OCI-M2 (cell line): ENCODE data around the gene DYNC2LI1.

ENCODE experiments used
- DNase-seq: peaks from one replicate; lab custom pipeline; 2025; ENCODE audit not compliant: unreplicated experiment; lab: John Stamatoyannopoulos, UW

DYNC2LI1 gene

GRCh38 chr2:43762286-43762685 lies 11.6 kb upstream of the DYNC2LI1 start:
- no peak for DNase-seq

DNA sequence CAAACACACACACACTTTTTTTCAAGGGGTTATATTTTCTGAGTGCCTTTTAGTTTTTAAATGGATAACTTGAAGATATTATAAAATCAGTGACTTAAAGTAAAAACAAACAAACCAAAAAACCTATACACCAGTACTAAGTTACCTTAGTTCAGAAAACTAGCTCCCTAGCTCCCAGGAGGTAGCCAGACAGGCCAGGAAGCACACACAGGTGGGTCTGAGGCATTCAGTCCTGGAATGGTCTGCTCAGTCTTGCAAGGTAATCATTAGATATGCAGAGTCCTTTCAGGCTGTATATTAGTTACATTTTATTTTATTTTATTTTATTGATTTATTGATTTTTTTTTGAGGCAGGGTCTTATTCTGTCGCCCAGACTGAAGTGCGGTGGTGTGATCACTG lies 10.7 kb upstream of the DYNC2LI1 start:
- no peak for DNase-seq

DNA sequence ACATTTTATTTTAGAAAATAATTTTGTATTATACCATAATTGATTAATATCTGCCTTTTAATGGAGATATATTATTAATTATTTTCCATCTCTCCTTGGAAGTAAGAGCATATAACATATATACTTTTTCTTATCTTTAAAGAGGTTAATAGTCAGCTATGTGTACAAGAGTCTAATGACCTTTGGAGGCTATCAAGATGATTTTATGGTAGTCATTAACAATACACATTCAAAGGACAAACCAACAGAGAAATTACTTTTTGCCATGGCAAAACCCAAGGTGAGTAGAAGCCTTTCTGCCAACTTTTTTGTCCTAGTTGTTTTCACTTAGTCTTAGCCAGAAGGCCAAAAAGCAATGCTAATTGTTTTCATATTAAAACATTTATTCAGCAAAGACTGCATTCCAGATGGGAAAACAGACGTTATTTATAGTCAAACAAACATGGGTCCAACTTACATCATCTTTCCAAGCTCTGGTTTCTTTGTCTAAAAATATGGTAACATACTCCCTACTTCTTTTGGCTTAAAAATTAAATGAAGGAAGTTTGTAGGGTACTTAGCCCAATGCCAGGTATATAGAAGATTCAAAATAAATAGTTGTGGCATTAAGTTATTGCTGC lies 9.6 kb upstream of the DYNC2LI1 start:
- DNase-seq = no peak

DNA sequence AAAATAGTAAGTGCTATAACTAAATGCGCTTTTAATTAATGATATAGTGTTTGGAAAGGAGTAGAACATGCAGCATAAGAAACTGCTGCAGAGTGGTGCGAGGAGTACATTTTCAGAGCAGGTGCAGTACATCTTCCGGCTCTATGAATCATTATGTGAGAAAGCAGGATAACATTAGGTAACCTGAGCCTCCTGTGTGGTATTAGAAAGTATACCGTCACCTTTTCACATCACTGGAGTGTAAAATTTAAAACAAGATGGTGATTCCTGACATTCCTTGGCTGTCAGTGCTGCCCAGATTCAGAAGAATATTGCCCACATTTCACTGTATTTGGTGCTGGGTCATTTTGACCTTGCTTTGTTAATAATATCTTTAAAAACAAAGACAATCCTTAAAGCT lies 7.8 kb upstream of the DYNC2LI1 start:
- DNase-seq = no peak

GRCh38 chr2:43774617-43775016 lies 778 bp downstream of the DYNC2LI1 start:
- no peak for DNase-seq

DNA sequence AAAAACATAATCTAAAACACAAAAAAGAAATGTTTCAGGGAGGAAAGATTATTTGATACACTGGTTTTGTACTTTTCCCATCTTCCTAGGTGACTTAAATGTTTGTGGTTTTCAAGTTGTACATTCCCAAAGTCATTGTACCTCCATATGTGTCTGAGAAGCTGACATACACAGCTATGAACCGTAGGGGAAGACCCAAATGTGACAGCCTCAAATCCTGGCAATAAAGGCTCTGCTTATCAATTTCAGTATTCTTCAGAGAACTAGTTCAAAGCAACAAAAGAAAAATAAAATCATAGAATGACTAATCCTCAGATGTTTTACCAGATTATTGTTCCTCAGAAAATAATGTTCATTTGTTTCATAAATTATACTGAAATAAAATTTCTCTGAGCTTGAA lies 2.5 kb downstream of the DYNC2LI1 start:
- DNase-seq = no peak

GRCh38 chr2:43777306-43777926 lies 3.6 kb downstream of the DYNC2LI1 start:
- no peak for DNase-seq

GRCh38 chr2:43778233-43778632 lies 4.4 kb downstream of the DYNC2LI1 start:
- no peak for DNase-seq

- DNase-seq = no peak
These were observed 14.1 kb downstream of the DYNC2LI1 start for GRCh38 chr2:43787895-43788294.

GRCh38 chr2:43788646-43789045 lies 14.8 kb downstream of the DYNC2LI1 start:
- no peak for DNase-seq

- DNase-seq = no peak
These were observed 16.3 kb downstream of the DYNC2LI1 start for GRCh38 chr2:43790147-43790546.

GRCh38 chr2:43791035-43791765 lies 17.4 kb downstream of the DYNC2LI1 start:
- no peak for DNase-seq

GRCh38 chr2:43792653-43793052 lies 18.8 kb downstream of the DYNC2LI1 start:
- no peak for DNase-seq

- DNase-seq = no peak
These were observed 21.1 kb downstream of the DYNC2LI1 start for GRCh38 chr2:43794956-43795355.

- DNase-seq = no peak
These were observed 22.4 kb downstream of the DYNC2LI1 start for GRCh38 chr2:43796206-43796605.

GRCh38 chr2:43798300-43798699 lies 24.5 kb downstream of the DYNC2LI1 start:
- no peak for DNase-seq

- DNase-seq = no peak
These were observed 27.1 kb downstream of the DYNC2LI1 start for GRCh38 chr2:43800894-43801293.

GRCh38 chr2:43802135-43802534 lies 28.3 kb downstream of the DYNC2LI1 start:
- no peak for DNase-seq

- no peak for DNase-seq
These were observed 29.3 kb downstream of the DYNC2LI1 start for GRCh38 chr2:43803113-43803512.

DNA sequence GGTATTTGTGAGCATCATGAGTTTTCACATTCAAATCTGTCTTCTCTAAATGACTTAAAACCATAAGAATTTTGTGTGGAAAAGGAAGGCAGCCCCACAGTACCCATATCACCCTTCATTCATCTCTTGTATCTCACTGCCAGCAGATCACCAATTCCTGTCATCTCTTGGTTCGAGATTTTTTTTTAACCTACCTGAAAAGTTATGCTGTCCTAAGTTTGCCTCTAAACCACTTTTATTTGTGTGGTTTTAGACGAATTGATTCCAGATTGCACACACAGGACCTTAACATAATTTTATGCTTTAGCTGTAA lies 32.8 kb downstream of the DYNC2LI1 start:
- no peak for DNase-seq

DNA sequence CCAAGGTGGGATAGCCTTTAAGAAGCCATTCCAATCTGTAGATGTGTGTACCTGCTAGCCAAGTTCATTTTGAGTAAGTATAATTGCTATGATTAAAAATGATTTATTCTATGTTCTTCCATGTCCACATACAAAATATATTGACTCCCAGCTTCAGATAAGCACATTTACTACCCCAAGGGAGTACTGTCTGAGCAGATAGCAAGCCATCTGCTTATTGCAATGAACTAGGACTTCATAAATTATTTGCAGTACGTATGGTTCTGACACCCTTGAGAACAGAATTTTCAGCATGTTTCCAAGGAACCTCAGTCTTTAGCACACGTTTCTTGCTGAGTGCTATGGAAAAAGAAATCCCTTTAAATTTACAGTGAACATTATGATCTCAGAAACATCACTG lies 36.6 kb downstream of the DYNC2LI1 start:
- no peak for DNase-seq

- DNase-seq = no peak
These were observed 37.0 kb downstream of the DYNC2LI1 start for GRCh38 chr2:43810888-43811287.

DNA sequence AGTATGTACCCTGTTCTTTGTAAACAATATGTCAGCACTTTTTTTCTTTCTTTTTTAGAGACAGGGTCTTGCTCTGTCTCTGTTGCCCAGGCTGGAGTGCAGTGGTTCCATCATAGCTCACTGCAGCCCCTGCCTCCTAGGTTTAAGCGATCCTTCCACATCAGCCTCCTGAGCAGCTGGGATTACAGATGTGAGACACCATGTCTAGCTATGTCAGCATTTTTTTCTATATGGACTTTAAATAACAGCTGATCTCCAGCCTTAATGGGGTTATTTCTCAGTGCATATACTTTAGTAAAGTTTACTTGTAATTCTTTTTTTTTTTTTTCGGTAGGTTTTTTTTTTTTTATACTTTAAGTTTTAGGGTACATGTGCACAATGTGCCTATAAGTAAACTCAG lies 38.2 kb downstream of the DYNC2LI1 start:
- no peak for DNase-seq
